WTC11 (cell line): Measurements from ENCODE around the gene LARGE1. TPM values are rescaled to one million over a fixed set of nuclear protein-coding genes. Genes with fewer than 3 reads are reported as not detected.

ENCODE experiments used
- ATAC-seq: fragments of 200-7000 bp; cut with Tn5 transposase; 2 replicates; pipeline ENCODE4 v1.10.0; 2021; ENCODE audit warnings: mild to moderate bottlenecking, moderate library complexity
- CTCF ChIA-PET: fragments of 300-600 bp; sonication (Branson Sonifier 250); formaldehyde crosslinking; loops from one replicate; lab custom pipeline; 2021; ENCODE audit warnings: antibody characterized with exemption; lab: Charles Lee
- POLR2A ChIA-PET: fragments of 350-600 bp; sonication (Branson Sonifier 250); formaldehyde crosslinking; loops from one replicate; lab custom pipeline; 2021; ENCODE audit warnings: antibody characterized with exemption; lab: Charles Lee
- DNase-seq: peaks from one replicate; pipeline ENCODE4 v3.0.0; 2021; ENCODE audit warnings: low spot score
- H3K27ac Mint-ChIP-seq: 2 replicates; pipeline ENCODE4 v1.8.0; 2021; ENCODE audit warnings: mixed read lengths
- H3K27me3 Mint-ChIP-seq: 2 replicates; pipeline ENCODE4 v1.8.0; 2021; ENCODE audit warnings: low read depth, mild to moderate bottlenecking, moderate library complexity, mixed read lengths
- H3K36me3 Mint-ChIP-seq: 2 replicates; pipeline ENCODE4 v1.8.0; 2021; ENCODE audit warnings: mixed read lengths
- H3K4me1 Mint-ChIP-seq: 2 replicates; pipeline ENCODE4 v1.8.0; 2022; ENCODE audit warnings: mixed read lengths
- H3K4me3 Mint-ChIP-seq: 2 replicates; pipeline ENCODE4 v1.8.0; 2021; ENCODE audit warnings: mild to moderate bottlenecking, moderate library complexity, mixed read lengths
- H3K9me3 Mint-ChIP-seq: 2 replicates; pipeline ENCODE4 v1.8.0; 2021; ENCODE audit warnings: mixed read lengths
- AR ChIP-seq: fragments of 250-450 bp; sonication (Bioruptor Pico); IDR thresholded peaks from 2 replicates; pipeline ENCODE4 v1.9.0; 2021; ENCODE audit warnings: mild to moderate bottlenecking
- CBFB ChIP-seq: sonication (generic); formaldehyde crosslinking; IDR thresholded peaks from 2 replicates; pipeline ENCODE4 v1.8.1; 2022; ENCODE audit warnings: mild to moderate bottlenecking, low read depth, missing genetic modification reagents
- E2F4 ChIP-seq: sonication (generic); formaldehyde crosslinking; IDR thresholded peaks from 2 replicates; pipeline ENCODE4 v1.8.1; 2022; ENCODE audit warnings: low read depth, mild to moderate bottlenecking, moderate library complexity, missing genetic modification reagents, borderline replicate concordance
- EMX1 ChIP-seq: fragments of 250-450 bp; sonication (Bioruptor Pico); IDR thresholded peaks from 2 replicates; pipeline ENCODE4 v1.8.0; 2021; ENCODE audit warnings: mild to moderate bottlenecking
- ETV6 ChIP-seq: sonication (generic); formaldehyde crosslinking; IDR thresholded peaks from 2 replicates; pipeline ENCODE4 v1.8.1; 2022; ENCODE audit warnings: mild to moderate bottlenecking, missing genetic modification reagents
- GABPB1 ChIP-seq: sonication (generic); formaldehyde crosslinking; IDR thresholded peaks from 2 replicates; pipeline ENCODE4 v1.8.1; 2023; ENCODE audit warnings: mild to moderate bottlenecking, missing genetic modification reagents
- MYBL2 ChIP-seq: sonication (generic); formaldehyde crosslinking; IDR thresholded peaks from 2 replicates; pipeline ENCODE4 v1.8.1; 2023; ENCODE audit warnings: mild to moderate bottlenecking, moderate library complexity, missing genetic modification reagents
- NFE2L1 ChIP-seq: sonication (generic); formaldehyde crosslinking; IDR thresholded peaks from 2 replicates; pipeline ENCODE4 v1.8.1; 2023; ENCODE audit warnings: missing genetic modification reagents
- STAT6 ChIP-seq: sonication (generic); formaldehyde crosslinking; conservative IDR thresholded peaks from 2 replicates; pipeline ENCODE4 v1.8.1; 2023; ENCODE audit warnings: mild to moderate bottlenecking, low read depth, missing genetic modification reagents, moderate library complexity
- USF1 ChIP-seq: sonication (generic); formaldehyde crosslinking; IDR thresholded peaks from 2 replicates; pipeline ENCODE4 v1.8.0; 2022; ENCODE audit warnings: mild to moderate bottlenecking, missing genetic modification reagents
- ZBTB21 ChIP-seq: sonication (generic); formaldehyde crosslinking; IDR thresholded peaks from 2 replicates; pipeline ENCODE4 v1.8.1; 2023; ENCODE audit warnings: mild to moderate bottlenecking, missing genetic modification reagents, borderline replicate concordance
- ZBTB43 ChIP-seq: sonication (generic); formaldehyde crosslinking; IDR thresholded peaks from 2 replicates; pipeline ENCODE4 v1.8.1; 2023; ENCODE audit warnings: mild to moderate bottlenecking, missing genetic modification reagents
- ZNF281 ChIP-seq: sonication (generic); formaldehyde crosslinking; IDR thresholded peaks from 2 replicates; pipeline ENCODE4 v1.8.0; 2023; ENCODE audit warnings: mild to moderate bottlenecking, missing genetic modification reagents
- ZNF396 ChIP-seq: fragments of 250-450 bp; sonication (Bioruptor Pico); IDR thresholded peaks from 2 replicates; pipeline ENCODE4 v1.8.0; 2021; ENCODE audit warnings: mild to moderate bottlenecking, moderate library complexity, borderline replicate concordance
- ZNF532 ChIP-seq: fragments of 250-450 bp; sonication (Bioruptor Pico); IDR thresholded peaks from 2 replicates; pipeline ENCODE4 v1.9.0; 2021; ENCODE audit warnings: mild to moderate bottlenecking, borderline replicate concordance
- total RNA-seq: library from RNA; stranded (reverse); gene quantifications from 3 replicates; pipeline ENCODE4 v1.2.3, GENCODE V29; 2021

Gene LARGE1
- total RNA-seq, 1 experiment from 2014 or later, result 72.6 TPM

- no peak for TF ChIP-seq ZNF281
- no peak for TF ChIP-seq ETV6 (CRISPR knock-in tag)
- TF ChIP-seq MYBL2, result no peak
- no peak for TF ChIP-seq ZBTB21 (CRISPR knock-in tag)
- no peak for TF ChIP-seq GABPB1 (CRISPR knock-in tag)
- TF ChIP-seq CBFB (CRISPR knock-in tag), result no peak
- TF ChIP-seq EMX1, result no peak
These were observed 592.9 kb downstream of the LARGE1 start (continued) for GRCh38 chr22:33327348-33327860.

GRCh38 chr22:33326540-33327295, 593.6 kb downstream of the LARGE1 start:
- CTCF ChIA-PET, result no interaction called here
- H3K4me1 Mint-ChIP-seq, result peaks cover 11% of the 10 kb centered on the region
- TF ChIP-seq USF1 (CRISPR knock-in tag) (no peak), E2F4 (CRISPR knock-in tag) (no peak), ZBTB43 (no peak), NFE2L1 (CRISPR knock-in tag) (no peak), ZNF281 (no peak), AR (no peak), ZNF532 (CRISPR knock-in tag) (no peak), STAT6 (no peak), ZNF396 (CRISPR knock-in tag) (no peak)

More at GRCh38 chr22:33326540-33327295, 593.6 kb downstream of the LARGE1 start:
- no peaks in the 10 kb centered on the region for H3K9me3 Mint-ChIP-seq
- H3K36me3 Mint-ChIP-seq, result peaks cover under 1% of the 10 kb centered on the region; the same call in 1 of the 2 replicates
- ATAC-seq, result no peak
- H3K27ac Mint-ChIP-seq, result no peak overlapping the region
- no peak overlapping the region for H3K4me3 Mint-ChIP-seq
- POLR2A ChIA-PET, result no interaction called here
- no peaks in the 10 kb centered on the region for H3K27me3 Mint-ChIP-seq
- DNase-seq, result no peak
